NCI-H2171 (cell line): ENCODE data around the gene KDM4C.

Experiments
- DNase-seq: peaks from one replicate; lab custom pipeline; 2025; lab: John Stamatoyannopoulos, UW

Gene KDM4C

GRCh38 chr9:7143645-7144200, 385.9 kb downstream of the KDM4C start:
- DNase-seq = no peak

- no peak for DNase-seq
Measured at GRCh38 chr9:7144265-7145046, 386.7 kb downstream of the KDM4C start.

GRCh38 chr9:7145361-7146069, 387.7 kb downstream of the KDM4C start:
- DNase-seq = no peak

- no peak for DNase-seq
Measured at GRCh38 chr9:7146582-7146981, 388.8 kb downstream of the KDM4C start.

- DNase-seq = no peak
Measured at GRCh38 chr9:7147121-7148090, 389.6 kb downstream of the KDM4C start.

GRCh38 chr9:7148243-7148765, 390.5 kb downstream of the KDM4C start:
- no peak for DNase-seq

- no peak for DNase-seq
Measured at GRCh38 chr9:7149258-7149657, 391.5 kb downstream of the KDM4C start.

- DNase-seq = no peak
Measured at GRCh38 chr9:7150153-7150890, 392.5 kb downstream of the KDM4C start.

- no peak for DNase-seq
Measured at GRCh38 chr9:7153134-7153533, 395.4 kb downstream of the KDM4C start.

GRCh38 chr9:7153566-7153965, 395.8 kb downstream of the KDM4C start:
- DNase-seq = no peak

- DNase-seq = no peak
Measured at GRCh38 chr9:7154003-7154619, 396.3 kb downstream of the KDM4C start.

GRCh38 chr9:7154650-7155049, 396.9 kb downstream of the KDM4C start:
- DNase-seq = no peak

GRCh38 chr9:7161469-7161868, 403.7 kb downstream of the KDM4C start:
- no peak for DNase-seq

GRCh38 chr9:7163932-7164331, 406.2 kb downstream of the KDM4C start:
- DNase-seq = no peak

GRCh38 chr9:7164440-7165330, 406.9 kb downstream of the KDM4C start:
- no peak for DNase-seq

GRCh38 chr9:7165331-7165975, 407.7 kb downstream of the KDM4C start:
- no peak for DNase-seq

GRCh38 chr9:7166074-7166473, 408.3 kb downstream of the KDM4C start:
- no peak for DNase-seq

- no peak for DNase-seq
Measured at GRCh38 chr9:7169717-7170389, 412.1 kb downstream of the KDM4C start.
